ENCODE data around the gene ANKS6. TPM values are rescaled to one million over a fixed set of nuclear protein-coding genes. Genes with fewer than 3 reads are reported as not detected.

ANKS6 gene
- total RNA-seq, 1 experiment from 2014 or later: 46.3 TPM

DNA sequence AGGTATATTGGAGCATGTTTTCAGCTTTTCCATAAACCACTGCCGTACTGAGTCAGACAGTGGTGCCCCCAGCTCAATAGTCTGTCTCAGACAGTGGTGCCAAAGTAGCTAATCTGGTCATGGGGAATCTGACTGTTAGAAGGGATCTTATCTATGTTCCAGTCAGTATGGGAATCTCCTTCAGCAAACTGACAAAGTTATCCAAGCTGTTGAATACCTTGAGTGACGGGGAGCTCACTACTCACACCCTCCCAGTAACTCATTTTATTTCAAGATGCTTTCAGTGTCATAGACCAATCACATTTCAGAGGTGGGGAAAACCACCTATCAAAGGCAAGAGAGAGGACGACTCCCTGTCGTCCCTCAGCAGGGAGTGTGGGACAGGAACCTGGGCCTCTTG, 18.7 kb downstream of the ANKS6 start:
- H3K27ac ChIP-seq (ENCODE audit: insufficient read length, low read depth, low read length): no peak overlapping the region
- peaks cover 18 to 58% (median 46%) of the 10 kb centered on the region in 3 experiments; a peak in 6 of 7 replicates for H3K36me3 Mint-ChIP-seq (ENCODE audit: insufficient read depth in 1 of 3, low read depth in 3 of 3)
- H4K20me1 ChIP-seq (ENCODE audit: control insufficient read depth, insufficient read depth, insufficient read length): no peaks in the 10 kb centered on the region
- no peaks in the 10 kb centered on the region for H3K4me1 ChIP-seq (ENCODE audit: insufficient read depth, low read length)
- H3K27me3 ChIP-seq (ENCODE audit: insufficient read depth, low read length): no peaks in the 10 kb centered on the region
- no peak overlapping the region for H2BK5ac ChIP-seq (ENCODE audit: insufficient read length, low read length)
- DNase-seq: no peak
- TF ChIP-seq, protein P1, sequence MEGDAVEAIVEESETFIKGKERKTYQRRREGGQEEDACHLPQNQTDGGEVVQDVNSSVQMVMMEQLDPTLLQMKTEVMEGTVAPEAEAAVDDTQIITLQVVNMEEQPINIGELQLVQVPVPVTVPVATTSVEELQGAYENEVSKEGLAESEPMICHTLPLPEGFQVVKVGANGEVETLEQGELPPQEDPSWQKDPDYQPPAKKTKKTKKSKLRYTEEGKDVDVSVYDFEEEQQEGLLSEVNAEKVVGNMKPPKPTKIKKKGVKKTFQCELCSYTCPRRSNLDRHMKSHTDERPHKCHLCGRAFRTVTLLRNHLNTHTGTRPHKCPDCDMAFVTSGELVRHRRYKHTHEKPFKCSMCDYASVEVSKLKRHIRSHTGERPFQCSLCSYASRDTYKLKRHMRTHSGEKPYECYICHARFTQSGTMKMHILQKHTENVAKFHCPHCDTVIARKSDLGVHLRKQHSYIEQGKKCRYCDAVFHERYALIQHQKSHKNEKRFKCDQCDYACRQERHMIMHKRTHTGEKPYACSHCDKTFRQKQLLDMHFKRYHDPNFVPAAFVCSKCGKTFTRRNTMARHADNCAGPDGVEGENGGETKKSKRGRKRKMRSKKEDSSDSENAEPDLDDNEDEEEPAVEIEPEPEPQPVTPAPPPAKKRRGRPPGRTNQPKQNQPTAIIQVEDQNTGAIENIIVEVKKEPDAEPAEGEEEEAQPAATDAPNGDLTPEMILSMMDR (conservative IDR thresholded peaks at IDR 0.05): no peak
- H4K91ac ChIP-seq (ENCODE audit: insufficient read length, low read depth, low read length): no peak overlapping the region
- no peaks in the 10 kb centered on the region for H3K23me2 ChIP-seq (ENCODE audit: insufficient read length, low read depth, low read length, poor library complexity, severe bottlenecking)
- H3K9me3 ChIP-seq (ENCODE audit: control insufficient read depth, low read depth, low read length): no peaks in the 10 kb centered on the region
- H3K9ac ChIP-seq (ENCODE audit: extremely low read depth, insufficient read length, low read length): no peak overlapping the region
- H3K79me1 ChIP-seq (ENCODE audit: insufficient read depth, low read depth, low read length, poor library complexity, severe bottlenecking): no peaks in the 10 kb centered on the region
- no peak overlapping the region for H2BK12ac ChIP-seq (ENCODE audit: insufficient read length, low read depth, low read length)
- H2BK15ac ChIP-seq (ENCODE audit: low read depth, low read length): no peak overlapping the region
- no peaks in the 10 kb centered on the region for H3K79me2 ChIP-seq (ENCODE audit: insufficient read depth, low read length)
- H3K4ac ChIP-seq (ENCODE audit: low read depth, low read length): no peak overlapping the region
- H3K23ac ChIP-seq (ENCODE audit: insufficient read length, low read depth, low read length): no peak overlapping the region
- no peak overlapping the region for H3K4me2 ChIP-seq (ENCODE audit: insufficient read depth, insufficient read length, low read length)
- no peak overlapping the region for H3K56ac ChIP-seq (ENCODE audit: insufficient read length, low read depth, low read length)
- H3K27ac Mint-ChIP-seq: no peak overlapping the region
- H3K4me3 Mint-ChIP-seq: no peak overlapping the region
- no peak overlapping the region for H2AFZ ChIP-seq (ENCODE audit: low read length)
- H3K4me1 Mint-ChIP-seq: no peaks in the 10 kb centered on the region; a peak in 1 of 4 replicates
- H3K27me3 Mint-ChIP-seq (ENCODE audit: low read depth): no peaks in the 10 kb centered on the region
- no peak overlapping the region for H2BK20ac ChIP-seq (ENCODE audit: low read depth, low read length, poor library complexity, severe bottlenecking)
- no peak overlapping the region for H4K5ac ChIP-seq (ENCODE audit: insufficient read length, low read depth, low read length)
- no peak overlapping the region for H3K18ac ChIP-seq (ENCODE audit: insufficient read length, low read depth, low read length)
- WGBS (ENCODE audit: extremely low coverage, insufficient read length, low lambda C conversion rate): no CpG with 5 or more reads among the region's 4 CpGs
- no peak overlapping the region for H3T11ph ChIP-seq (ENCODE audit: low read length)
- H3K9me3 Mint-ChIP-seq: no peaks in the 10 kb centered on the region; a peak in 1 of 5 replicates
- H4K8ac ChIP-seq (replicated peaks; ENCODE audit: insufficient read length, low read depth, low read length): no peak overlapping the region
- no peak overlapping the region for H2AK5ac ChIP-seq (ENCODE audit: insufficient read length, low read length)
- H3K14ac ChIP-seq (ENCODE audit: insufficient read depth, low read length): no peak overlapping the region
- H2BK120ac ChIP-seq (ENCODE audit: low read depth, low read length, poor library complexity, severe bottlenecking): no peak overlapping the region
